ENCODE results near the gene FAM81B.

DNA sequence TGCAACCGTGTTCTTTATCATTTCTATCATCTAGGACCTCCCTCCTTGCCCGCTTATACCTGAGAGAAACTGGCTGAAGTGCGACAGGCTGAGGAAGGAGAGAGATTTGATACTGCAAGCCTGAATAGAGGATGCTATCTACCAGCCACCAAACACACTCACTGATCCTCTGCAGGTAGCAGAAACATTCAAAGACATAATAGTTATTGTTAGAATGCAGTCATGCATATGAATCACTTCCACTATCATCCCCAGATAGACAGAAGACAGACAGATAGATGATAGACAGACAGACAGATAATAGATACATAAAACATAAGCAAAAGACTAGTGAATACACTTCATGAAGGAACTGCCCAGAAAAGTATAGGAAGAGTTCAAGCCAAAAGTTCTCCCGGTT lies 32.9 kb downstream of the FAM81B start:
- TF ChIP-seq, protein P1, sequence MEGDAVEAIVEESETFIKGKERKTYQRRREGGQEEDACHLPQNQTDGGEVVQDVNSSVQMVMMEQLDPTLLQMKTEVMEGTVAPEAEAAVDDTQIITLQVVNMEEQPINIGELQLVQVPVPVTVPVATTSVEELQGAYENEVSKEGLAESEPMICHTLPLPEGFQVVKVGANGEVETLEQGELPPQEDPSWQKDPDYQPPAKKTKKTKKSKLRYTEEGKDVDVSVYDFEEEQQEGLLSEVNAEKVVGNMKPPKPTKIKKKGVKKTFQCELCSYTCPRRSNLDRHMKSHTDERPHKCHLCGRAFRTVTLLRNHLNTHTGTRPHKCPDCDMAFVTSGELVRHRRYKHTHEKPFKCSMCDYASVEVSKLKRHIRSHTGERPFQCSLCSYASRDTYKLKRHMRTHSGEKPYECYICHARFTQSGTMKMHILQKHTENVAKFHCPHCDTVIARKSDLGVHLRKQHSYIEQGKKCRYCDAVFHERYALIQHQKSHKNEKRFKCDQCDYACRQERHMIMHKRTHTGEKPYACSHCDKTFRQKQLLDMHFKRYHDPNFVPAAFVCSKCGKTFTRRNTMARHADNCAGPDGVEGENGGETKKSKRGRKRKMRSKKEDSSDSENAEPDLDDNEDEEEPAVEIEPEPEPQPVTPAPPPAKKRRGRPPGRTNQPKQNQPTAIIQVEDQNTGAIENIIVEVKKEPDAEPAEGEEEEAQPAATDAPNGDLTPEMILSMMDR (conservative IDR thresholded peaks at IDR 0.05; ENCODE audit: low read length) = no peak
- no peak for TF ChIP-seq EZH2phosphoT487 (IDR thresholded peaks at IDR 0.05; ENCODE audit: borderline replicate concordance)
